Neuronal stem cell (in vitro differentiated cells): ENCODE results near the gene GUCY1A1.

Source experiments
- DNase-seq: peaks from one replicate; pipeline ENCODE4 v3.0.0-alpha.2; 2013; ENCODE audit warnings: low spot score
- H2AFZ ChIP-seq: one replicate; pipeline ENCODE4 v1.6.1; 2013; ENCODE audit warnings: mild to moderate bottlenecking, low read length, inconsistent platforms
- H2AK5ac ChIP-seq: 2 replicates; pipeline ENCODE4 v1.6.1; 2013; ENCODE audit warnings: low read depth, mild to moderate bottlenecking, inconsistent platforms, low read length, moderate library complexity, mixed read lengths
- H2BK120ac ChIP-seq: 2 replicates; pipeline ENCODE4 v1.6.1; 2013; ENCODE audit warnings: low read depth, mild to moderate bottlenecking, inconsistent platforms, low read length, moderate library complexity, mixed read lengths
- H2BK12ac ChIP-seq: one replicate; pipeline ENCODE4 v1.6.1; 2013; ENCODE audit warnings: low read length, inconsistent platforms
- H2BK15ac ChIP-seq: 2 replicates; pipeline ENCODE4 v1.6.1; 2013; ENCODE audit warnings: mild to moderate bottlenecking, low read length, inconsistent platforms, mixed read lengths
- H2BK5ac ChIP-seq: one replicate; pipeline ENCODE4 v1.6.1; 2013; ENCODE audit warnings: inconsistent platforms, mild to moderate bottlenecking, low read length, moderate library complexity
- H3K14ac ChIP-seq: one replicate; pipeline ENCODE4 v1.6.1; 2013; ENCODE audit warnings: low read length, inconsistent platforms
- H3K18ac ChIP-seq: 2 replicates; pipeline ENCODE4 v1.6.1; 2013; ENCODE audit warnings: low read length, inconsistent platforms
- H3K23ac ChIP-seq: 2 replicates; pipeline ENCODE4 v1.6.1; 2013; ENCODE audit warnings: low read depth, mild to moderate bottlenecking, mixed read lengths, low read length, inconsistent platforms; ENCODE audit not compliant: poor library complexity
- H3K27ac ChIP-seq: replicated peaks from 3 replicates; pipeline ENCODE4 v1.5.1; 2013; ENCODE audit warnings: low read length, inconsistent platforms
- H3K27me3 ChIP-seq, 3 experiments: 2 replicates each; pipeline ENCODE4 v1.6.1; 2013; ENCODE audit warnings: low read length in 3 of 3, mild to moderate bottlenecking in 2 of 3, inconsistent platforms in 1 of 3, low read depth in 1 of 3, mixed read lengths in 1 of 3, moderate library complexity in 1 of 3; ENCODE audit not compliant: control insufficient read depth in 3 of 3, insufficient read depth in 3 of 3
- H3K36me3 ChIP-seq, 2 donors: replicated peaks in 1 of 2; 2 replicates each; pipeline ENCODE4 v1.6.1; 2013; ENCODE audit warnings: low read length in 2 of 2; ENCODE audit not compliant: control insufficient read depth in 2 of 2, insufficient read depth in 2 of 2
- H3K4ac ChIP-seq: 2 replicates; pipeline ENCODE4 v1.6.1; 2013; ENCODE audit warnings: inconsistent platforms, mild to moderate bottlenecking, low read length, moderate library complexity
- H3K4me1 ChIP-seq, 2 donors: 1 replicate in 1 of 2; 2 replicates in 1 of 2; pipeline ENCODE4 v1.6.1; 2013; ENCODE audit warnings: low read length in 2 of 2, low read depth in 1 of 2; ENCODE audit not compliant: control insufficient read depth in 2 of 2, insufficient read depth in 1 of 2
- H3K4me2 ChIP-seq: one replicate; pipeline ENCODE4 v1.6.1; 2013; ENCODE audit warnings: mild to moderate bottlenecking, low read length, inconsistent platforms; ENCODE audit not compliant: insufficient read depth, poor library complexity, severe bottlenecking
- H3K4me3 ChIP-seq, 2 donors: 2 replicates each; pipeline ENCODE4 v1.5.1; 2013; ENCODE audit warnings: low read length in 2 of 2, mild to moderate bottlenecking in 2 of 2, inconsistent platforms in 1 of 2, moderate library complexity in 1 of 2
- H3K79me1 ChIP-seq: one replicate; pipeline ENCODE4 v1.6.1; 2013; ENCODE audit warnings: low read depth, mild to moderate bottlenecking, inconsistent platforms, low read length, moderate library complexity
- H3K9ac ChIP-seq: one replicate; pipeline ENCODE4 v1.6.1; 2013; ENCODE audit warnings: mild to moderate bottlenecking, low read depth, low read length, inconsistent platforms; ENCODE audit not compliant: poor library complexity
- H3K9me3 ChIP-seq, 2 donors: replicated peaks in 1 of 2; 2 replicates each; pipeline versions ENCODE3 to v1.6.1; 2013; ENCODE audit warnings: low read length in 2 of 2, mild to moderate bottlenecking in 2 of 2, inconsistent platforms in 1 of 2, low read depth in 1 of 2, mixed read lengths in 1 of 2, moderate library complexity in 1 of 2; ENCODE audit not compliant: control insufficient read depth in 2 of 2, insufficient read depth in 1 of 2
- H4K8ac ChIP-seq: one replicate; pipeline ENCODE4 v1.6.1; 2013; ENCODE audit warnings: low read depth, mild to moderate bottlenecking, inconsistent platforms, low read length, moderate library complexity
- H4K91ac ChIP-seq: one replicate; pipeline ENCODE4 v1.6.1; 2013; ENCODE audit warnings: low read length, low read depth, mild to moderate bottlenecking, inconsistent platforms; ENCODE audit not compliant: poor library complexity
- WGBS, 2 donors: extraction: QIAGEN DNeasy Blood & Tissue Kit; methylation state at CpG; one replicate each; pipeline ENCODE4 v1.1.7; 2013; ENCODE audit warnings: missing lambda C conversion rate in 2 of 2, mixed read lengths in 1 of 2; ENCODE audit not compliant: insufficient read length in 2 of 2, insufficient replicate concordance in 1 of 2; ENCODE audit errors: extremely low coverage in 2 of 2; 5-methylcytosine and 5-hydroxymethylcytosine counted together

Gene GUCY1A1

DNA sequence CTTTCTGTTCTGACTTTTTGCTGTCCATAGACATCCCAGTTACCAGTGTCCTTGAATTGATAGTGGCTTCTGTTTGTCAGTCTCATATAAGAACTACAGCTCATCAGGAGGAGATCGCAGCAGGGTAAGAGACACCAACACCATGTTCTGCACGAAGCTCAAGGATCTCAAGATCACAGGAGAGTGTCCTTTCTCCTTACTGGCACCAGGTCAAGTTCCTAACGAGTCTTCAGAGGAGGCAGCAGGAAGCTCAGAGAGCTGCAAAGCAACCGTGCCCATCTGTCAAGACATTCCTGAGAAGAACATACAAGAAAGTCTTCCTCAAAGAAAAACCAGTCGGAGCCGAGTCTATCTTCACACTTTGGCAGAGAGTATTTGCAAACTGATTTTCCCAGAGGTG is 30.1 kb downstream of the GUCY1A1 start:
- Histone ChIP-seq H3K4me3 (no peak overlapping the region), H2BK5ac (no peak overlapping the region)
- no CpG with 5 or more reads among the region's 6 CpGs for WGBS, 2 donors

DNA sequence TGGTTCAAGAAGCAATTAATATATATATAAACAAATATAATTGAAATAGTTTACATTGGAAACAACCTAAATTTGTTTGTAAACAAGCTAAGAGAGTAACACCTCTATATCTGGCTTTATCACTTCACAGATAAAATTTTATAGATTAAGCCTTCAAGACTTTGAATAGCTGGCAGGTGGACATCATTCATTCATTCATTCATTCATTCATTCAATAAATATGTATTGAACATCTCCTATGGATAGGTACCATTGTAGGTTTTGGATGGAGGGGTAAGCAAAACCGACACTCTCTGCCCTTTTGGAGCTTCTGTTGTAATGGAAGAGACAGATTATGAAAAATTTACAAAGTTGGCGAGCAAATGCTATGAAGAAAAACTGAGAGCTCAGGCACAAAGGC is 35.2 kb downstream of the GUCY1A1 start:
- H3K18ac ChIP-seq: no peak overlapping the region
- H3K14ac ChIP-seq: no peak overlapping the region
- H3K4me1 ChIP-seq: peaks cover 2 to 7% of the 10 kb centered on the region in 2 donors
- no peak overlapping the region for H3K4me2 ChIP-seq
- no CpG with 5 or more reads among the region's 2 CpGs for WGBS, 2 donors
- H2BK12ac ChIP-seq: no peak overlapping the region
- H3K23ac ChIP-seq: no peak overlapping the region
- DNase-seq: no peak
- no peak overlapping the region for H4K91ac ChIP-seq
- no peak overlapping the region for H2BK5ac ChIP-seq
- no peaks in the 10 kb centered on the region for H3K9me3 ChIP-seq
- H2AK5ac ChIP-seq: no peak overlapping the region
- H3K4me3 ChIP-seq: no peak overlapping the region
- no peak overlapping the region for H2BK120ac ChIP-seq
- no peak overlapping the region for H2BK15ac ChIP-seq
- no peaks in the 10 kb centered on the region for H3K27me3 ChIP-seq
- no peak overlapping the region for H2AFZ ChIP-seq
- H3K9ac ChIP-seq: no peak overlapping the region
- H3K4ac ChIP-seq: no peak overlapping the region
- no peaks in the 10 kb centered on the region for H3K79me1 ChIP-seq
- H3K36me3 ChIP-seq: peaks cover 0 to under 1% of the 10 kb centered on the region in 2 donors
- H3K27ac ChIP-seq: no peak overlapping the region
- H4K8ac ChIP-seq: no peak overlapping the region

More for the DNA sequence above, 30.1 kb downstream of the GUCY1A1 start:
- H3K27ac ChIP-seq: no peak overlapping the region
- DNase-seq: no peak
- no peak overlapping the region for H2BK12ac ChIP-seq
- no peak overlapping the region for H3K14ac ChIP-seq
- H3K18ac ChIP-seq: no peak overlapping the region
- H3K79me1 ChIP-seq: no peaks in the 10 kb centered on the region
- H3K4me1 ChIP-seq: no peaks in the 10 kb centered on the region
- H3K36me3 ChIP-seq: peaks cover 0 to 2% of the 10 kb centered on the region in 2 donors
- no peaks in the 10 kb centered on the region for H3K27me3 ChIP-seq
- no peak overlapping the region for H4K91ac ChIP-seq
- no peak overlapping the region for H3K4me2 ChIP-seq
- H3K9me3 ChIP-seq: no peaks in the 10 kb centered on the region
- H4K8ac ChIP-seq: no peak overlapping the region
- no peak overlapping the region for H2AFZ ChIP-seq
- H2BK120ac ChIP-seq: no peak overlapping the region
- no peak overlapping the region for H3K4ac ChIP-seq
- H2AK5ac ChIP-seq: no peak overlapping the region
- no peak overlapping the region for H2BK15ac ChIP-seq
- H3K9ac ChIP-seq: no peak overlapping the region
- no peak overlapping the region for H3K23ac ChIP-seq

DNA sequence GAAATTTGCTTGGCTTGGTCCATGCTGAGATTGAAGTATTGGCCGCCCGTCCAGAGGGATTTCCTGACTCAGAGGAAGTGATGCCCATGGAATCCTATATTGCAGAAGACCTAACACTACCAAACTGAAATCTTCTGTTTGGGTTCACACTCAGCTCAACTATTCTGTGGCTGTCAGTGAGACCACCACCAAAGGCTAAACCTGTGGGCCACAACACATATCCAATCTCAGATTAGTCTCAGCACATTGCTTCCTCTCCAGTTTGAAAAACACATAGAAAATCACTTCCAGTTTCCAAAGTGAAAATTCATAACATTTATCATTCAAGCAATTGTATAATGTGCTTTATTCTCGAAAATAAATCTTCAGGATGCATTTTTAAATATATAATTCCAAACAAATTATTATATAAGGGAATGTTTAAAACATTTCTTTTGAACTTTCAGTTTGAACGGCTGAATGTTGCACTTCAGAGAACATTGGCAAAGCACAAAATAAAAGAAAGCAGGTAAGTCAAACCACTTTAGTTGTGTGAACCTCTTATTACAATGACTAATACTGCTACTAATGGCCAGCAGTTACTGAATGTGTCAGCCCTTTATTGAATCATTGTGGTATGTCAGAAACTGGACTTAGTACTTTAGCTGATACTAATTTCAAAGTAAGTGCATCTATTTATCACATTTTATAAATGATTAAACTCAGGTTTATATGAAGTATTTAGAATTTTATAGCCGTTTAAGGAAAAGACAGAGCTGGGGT is 37.0 kb downstream of the GUCY1A1 start:
- Histone ChIP-seq H3K27ac (no peak overlapping the region), H3K9me3 (no peaks in the 10 kb centered on the region), H3K4ac (no peak overlapping the region), H3K23ac (no peak overlapping the region), H3K27me3 (no peaks in the 10 kb centered on the region), H3K79me1 (no peaks in the 10 kb centered on the region), H3K9ac (no peak overlapping the region), H2BK15ac (no peak overlapping the region), H3K36me3 (no peaks in the 10 kb centered on the region), H3K4me2 (no peak overlapping the region), H2BK5ac (no peak overlapping the region), H2BK120ac (no peak overlapping the region), H4K91ac (no peak overlapping the region), H2AK5ac (no peak overlapping the region), H4K8ac (no peak overlapping the region), H3K4me1 (peaks cover 2 to 7% of the 10 kb centered on the region in 2 donors), H2BK12ac (no peak overlapping the region), H3K14ac (no peak overlapping the region), H3K18ac (no peak overlapping the region), H2AFZ (no peak overlapping the region), H3K4me3 (no peak overlapping the region)
- no peak for DNase-seq
- WGBS, 2 donors: no CpG with 5 or more reads among the region's 5 CpGs

DNA sequence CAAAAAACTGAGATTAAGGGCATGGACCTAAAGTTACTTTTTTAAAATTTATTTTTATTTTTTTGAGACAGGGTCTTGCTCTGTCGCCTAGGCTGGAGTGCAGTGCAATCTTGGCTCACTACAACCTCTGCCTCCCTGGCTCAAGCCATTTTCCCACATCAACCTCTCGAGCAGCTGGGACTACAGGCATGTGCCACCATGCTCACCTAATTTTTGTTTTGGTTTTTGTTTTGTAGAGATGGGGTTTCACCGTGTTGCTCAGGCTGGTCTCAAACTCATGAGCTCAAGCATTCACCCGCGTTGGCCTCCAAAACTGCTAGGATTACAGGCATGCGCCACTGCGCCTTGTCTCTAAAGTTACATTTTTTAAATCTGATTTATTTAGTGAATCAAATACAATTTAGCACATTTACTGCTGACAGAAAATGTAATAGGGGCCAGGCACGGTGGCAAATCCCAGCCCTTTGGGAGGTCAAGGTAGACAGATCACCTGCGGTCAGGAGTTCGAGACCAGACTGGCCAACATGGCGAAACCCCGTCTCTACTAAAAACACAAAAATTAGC is 38.3 kb downstream of the GUCY1A1 start:
- no peak overlapping the region for H3K9ac ChIP-seq
- H3K4me2 ChIP-seq: no peak overlapping the region
- H3K18ac ChIP-seq: no peak overlapping the region
- H4K8ac ChIP-seq: no peak overlapping the region
- no peak for DNase-seq
- H3K79me1 ChIP-seq: no peaks in the 10 kb centered on the region
- H3K27me3 ChIP-seq: no peaks in the 10 kb centered on the region
- no peak overlapping the region for H2AK5ac ChIP-seq
- no peak overlapping the region for H4K91ac ChIP-seq
- peaks cover 2 to 7% of the 10 kb centered on the region in 2 donors for H3K4me1 ChIP-seq
- WGBS, 2 donors: no CpG with 5 or more reads among the region's 12 CpGs
- no peak overlapping the region for H3K4me3 ChIP-seq
- no peaks in the 10 kb centered on the region for H3K36me3 ChIP-seq
- H3K9me3 ChIP-seq: no peaks in the 10 kb centered on the region
- no peak overlapping the region for H3K27ac ChIP-seq
- H3K4ac ChIP-seq: no peak overlapping the region
- H2BK15ac ChIP-seq: no peak overlapping the region
- no peak overlapping the region for H2BK120ac ChIP-seq
- H3K14ac ChIP-seq: no peak overlapping the region
- no peak overlapping the region for H2BK12ac ChIP-seq
- no peak overlapping the region for H2BK5ac ChIP-seq
- no peak overlapping the region for H3K23ac ChIP-seq
- no peak overlapping the region for H2AFZ ChIP-seq
